SK-N-SH (cell line): ENCODE results near the gene CCDC169.

Experiments
- CHD2 ChIP-seq: fragments of 150-350 bp; IDR thresholded peaks from 2 replicates; pipeline ENCODE4 v1.6.1; 2018; ENCODE audit warnings: low read length; ENCODE audit not compliant: partially characterized antibody
- CTCF ChIP-seq: fragments of 200-600 bp; sonication (generic); IDR thresholded peaks from 2 replicates; pipeline ENCODE4 v1.6.1; 2017; ENCODE audit warnings: antibody characterized with exemption, mild to moderate bottlenecking, moderate library complexity
- ELF1 ChIP-seq: IDR thresholded peaks from 2 replicates; pipeline ENCODE4 v1.4.0; 2012
- POLR2AphosphoS5 ChIP-seq: IDR thresholded peaks from 2 replicates; pipeline ENCODE4 v1.6.1; 2012; ENCODE audit warnings: low read depth, low read length
- RXRA ChIP-seq: IDR thresholded peaks from 2 replicates; pipeline ENCODE4 v1.4.0; 2012; ENCODE audit warnings: low read depth, mild to moderate bottlenecking, borderline replicate concordance

DNA sequence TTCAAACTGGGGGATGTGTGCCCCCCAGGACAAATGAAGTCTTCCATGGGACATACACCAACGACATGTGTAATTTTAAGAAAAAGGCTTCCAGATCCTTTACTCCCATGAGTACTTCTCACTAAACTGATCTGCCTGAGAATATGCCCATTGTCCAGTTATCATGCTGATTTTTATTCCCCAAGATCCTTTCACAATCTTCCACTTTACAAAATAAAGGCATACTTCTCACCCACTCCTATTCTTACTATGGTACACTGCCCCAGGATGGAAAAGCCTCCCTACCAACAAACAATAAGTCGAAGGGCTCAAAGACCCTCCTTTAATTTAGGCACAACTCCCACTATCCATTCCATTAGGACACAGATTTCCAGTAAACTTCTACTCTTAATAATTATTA, 45.1 kb upstream of the CCDC169 start:
- TF ChIP-seq POLR2AphosphoS5: no peak
- no peak for TF ChIP-seq CTCF
- no peak for TF ChIP-seq ELF1
- no peak for TF ChIP-seq CHD2
- TF ChIP-seq RXRA: no peak
